LHCN-M2 (cell line): Measurements from ENCODE around the gene GOLT1A. TPM values are rescaled to one million over a fixed set of nuclear protein-coding genes. Genes with fewer than 3 reads are reported as not detected.

ENCODE experiments used
- DNase-seq: peaks from one replicate; pipeline ENCODE4 v3.0.0-alpha.2; 2012; ENCODE audit warnings: low read depth
- total RNA-seq: library from RNA; depleted of rRNA; stranded (reverse); fragments of >200 nt; gene quantifications from 2 replicates; pipeline ENCODE4 v1.2.3, GENCODE V29; 2014

The GOLT1A gene
- total RNA-seq, 1 experiment from 2014 or later, result not detected

DNA sequence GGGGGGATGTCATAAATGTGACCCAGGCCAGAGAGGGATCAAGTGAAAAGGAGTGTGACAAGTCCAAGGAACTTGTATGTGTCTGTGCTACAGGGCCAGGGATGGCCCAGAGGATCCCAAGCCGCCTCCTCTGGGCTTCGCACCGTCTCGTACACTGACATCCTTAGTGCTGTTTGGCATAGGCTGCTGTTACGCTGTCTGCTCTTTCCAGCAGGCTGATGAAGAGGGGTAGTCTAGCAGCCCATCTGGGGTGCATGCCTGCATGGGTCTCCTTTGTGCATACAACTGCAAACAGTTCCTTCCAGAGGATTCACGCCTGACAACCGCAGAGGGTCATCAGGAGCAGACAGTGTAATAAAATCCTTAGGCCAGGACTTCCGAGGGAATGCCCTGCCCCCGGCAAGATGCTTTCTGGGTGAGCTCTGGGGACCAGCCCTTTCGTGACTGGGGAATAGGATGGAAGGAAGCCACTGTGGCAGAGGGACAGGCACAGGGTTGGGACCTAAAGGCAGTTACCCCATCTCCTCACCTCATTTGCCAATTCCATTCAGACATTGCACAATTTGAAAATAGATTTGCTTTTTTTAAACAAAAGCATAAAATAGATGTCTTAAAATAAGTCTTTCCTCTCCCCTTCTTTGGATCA lies 6.3 kb upstream of the GOLT1A start:
- no peak for DNase-seq

DNA sequence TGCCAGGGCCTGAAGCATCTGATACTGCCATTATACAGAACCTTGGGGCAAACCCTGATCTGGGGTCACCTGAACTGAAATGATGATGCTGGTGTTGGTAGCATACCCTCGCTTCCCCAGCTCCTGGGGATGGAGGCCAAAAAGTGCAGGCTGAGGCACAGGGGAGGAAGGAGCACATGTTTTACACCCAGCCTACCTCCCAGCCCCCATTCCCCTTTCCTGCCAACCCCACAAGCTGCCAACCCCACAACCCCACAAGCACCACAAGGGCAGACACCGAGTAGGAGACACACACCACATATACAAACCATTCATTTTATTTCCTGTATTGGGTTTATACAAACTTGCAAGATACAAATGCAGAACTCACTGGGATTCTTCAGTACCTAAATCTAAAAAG lies 4.8 kb upstream of the GOLT1A start:
- no peak for DNase-seq

DNA sequence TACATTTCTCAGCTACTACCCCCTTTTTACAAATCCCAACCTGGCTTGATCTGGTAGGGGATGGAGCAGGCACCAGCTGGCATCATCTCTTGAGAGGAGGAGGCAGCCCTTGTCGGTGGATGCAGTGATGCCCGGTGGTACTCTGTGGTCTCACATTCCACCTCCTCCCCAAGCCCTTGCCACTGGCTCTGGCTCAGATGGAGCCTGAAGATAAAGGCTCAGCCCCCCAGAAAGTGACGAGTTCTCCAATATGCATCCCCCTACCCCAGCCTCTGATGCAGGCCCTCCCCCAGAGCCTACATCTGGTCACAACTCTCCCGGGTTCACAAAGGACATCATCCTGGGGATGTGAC lies 3.8 kb upstream of the GOLT1A start:
- no peak for DNase-seq

DNA sequence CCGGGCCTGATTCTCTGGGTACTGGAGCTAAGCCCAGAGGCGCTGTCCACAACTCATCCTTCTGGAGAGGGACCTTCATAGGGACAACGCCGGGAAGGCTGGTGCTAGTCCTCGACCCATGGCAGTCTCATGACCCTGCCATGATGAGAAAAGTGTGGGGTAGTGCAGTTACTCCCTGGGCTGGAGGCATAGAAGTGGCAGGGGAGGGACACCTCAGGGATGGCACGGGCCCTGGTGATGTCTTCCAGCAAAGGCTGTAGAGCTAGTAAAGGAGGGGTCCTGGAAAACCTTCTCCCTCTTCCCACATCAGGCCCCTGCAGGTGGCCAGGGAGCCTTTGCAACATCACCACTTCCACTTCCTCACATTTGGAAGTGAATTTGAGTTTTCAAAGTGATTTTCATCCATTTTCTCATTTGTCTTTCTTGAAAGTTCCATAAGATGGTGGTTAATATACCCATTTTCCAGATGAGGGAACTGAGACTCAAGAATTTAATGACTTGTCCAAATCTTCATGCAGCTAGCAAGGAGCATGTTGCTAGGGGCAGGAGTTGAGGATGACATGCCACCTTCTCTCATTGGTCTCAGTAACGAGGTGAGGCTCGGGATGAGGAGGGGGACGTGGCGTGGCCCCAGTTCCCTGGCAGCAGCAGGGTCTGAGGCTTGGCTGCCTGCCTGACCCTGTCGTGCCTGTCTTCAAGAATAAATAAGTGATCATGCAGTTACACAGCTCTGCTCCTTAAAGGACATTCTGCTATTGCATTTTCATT lies 3.3 kb upstream of the GOLT1A start:
- no peak for DNase-seq

DNA sequence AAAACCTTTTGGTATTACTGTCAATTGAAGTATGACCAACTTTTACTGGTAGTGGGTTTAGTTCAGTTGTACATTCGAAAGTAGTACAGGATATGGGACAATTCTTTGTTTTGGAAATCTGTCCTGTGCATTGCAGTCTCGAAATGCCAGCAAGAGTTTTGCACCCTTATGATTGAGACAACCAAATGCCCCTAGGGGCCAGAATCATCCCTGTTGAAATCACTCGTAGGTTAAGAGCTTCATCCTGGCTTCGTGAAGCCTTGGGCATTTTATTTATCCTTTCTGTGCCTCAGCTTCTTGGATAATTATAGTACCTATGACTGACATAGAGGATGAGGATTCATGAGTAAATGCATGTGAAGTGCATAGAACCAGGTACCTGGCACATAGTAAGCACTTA lies 2.4 kb upstream of the GOLT1A start:
- DNase-seq, result no peak

DNA sequence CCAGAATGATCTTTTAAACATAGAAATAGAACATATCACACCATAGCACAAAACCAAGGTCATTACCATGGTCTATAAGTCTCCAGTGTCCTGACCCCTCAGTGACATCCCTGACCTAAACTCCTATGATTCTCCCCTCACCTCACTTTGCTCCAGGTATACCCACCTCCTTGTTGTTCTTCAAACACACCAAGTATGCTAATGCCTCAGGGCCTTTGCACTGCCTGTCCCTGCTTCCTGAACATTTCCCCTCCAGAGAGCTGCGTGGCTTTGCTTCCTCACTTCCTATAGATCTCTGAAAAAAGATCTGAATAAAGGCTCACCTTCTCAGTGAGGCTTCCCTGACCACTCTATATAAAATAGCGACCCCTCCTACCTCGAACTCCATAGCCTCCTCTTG lies 1.1 kb downstream of the GOLT1A start:
- DNase-seq, result no peak

DNA sequence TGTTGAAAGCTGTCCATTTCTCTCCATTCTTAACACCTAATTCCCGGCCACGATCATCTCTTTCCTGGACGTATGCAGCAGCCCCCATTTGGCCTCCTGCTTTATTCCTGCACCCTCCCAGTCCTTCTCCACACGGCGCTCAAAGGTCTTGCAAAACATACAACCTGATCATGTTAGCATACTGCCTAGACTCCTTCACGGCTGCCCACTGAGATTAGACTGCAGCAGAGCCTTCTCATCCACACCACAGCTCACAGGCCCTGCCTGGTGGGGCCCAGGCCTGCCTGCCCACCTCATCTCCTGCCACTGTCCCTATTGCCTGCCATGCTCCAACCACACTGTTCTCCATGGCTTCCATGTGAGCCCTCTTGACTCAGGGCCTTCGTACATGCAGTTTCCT lies 2.7 kb downstream of the GOLT1A start:
- DNase-seq, result no peak

DNA sequence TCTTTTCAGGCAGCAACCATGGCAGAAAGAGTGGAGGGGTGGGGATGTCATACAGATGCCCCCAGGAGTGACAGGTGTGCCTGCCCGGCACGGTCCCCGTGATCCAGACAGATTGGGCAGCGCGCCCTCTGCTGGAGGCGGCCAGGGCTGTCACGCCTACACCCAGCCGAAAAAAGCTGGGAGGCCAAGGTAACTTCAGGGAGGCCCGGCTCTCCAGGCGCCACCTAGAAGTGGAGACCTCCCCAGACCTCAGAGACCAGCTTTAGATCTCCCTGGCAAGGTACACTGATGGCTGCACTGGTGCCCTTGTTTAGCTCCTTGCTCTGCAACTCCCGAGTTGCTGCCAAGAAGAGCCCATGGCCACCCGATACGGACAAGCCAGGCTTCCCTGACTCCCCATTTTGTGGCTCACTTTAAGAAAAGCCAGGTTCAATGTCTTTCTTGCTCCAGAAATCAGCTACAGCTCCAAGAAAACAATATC lies 6.6 kb downstream of the GOLT1A start:
- peak; percentile 22 for DNase-seq

DNA sequence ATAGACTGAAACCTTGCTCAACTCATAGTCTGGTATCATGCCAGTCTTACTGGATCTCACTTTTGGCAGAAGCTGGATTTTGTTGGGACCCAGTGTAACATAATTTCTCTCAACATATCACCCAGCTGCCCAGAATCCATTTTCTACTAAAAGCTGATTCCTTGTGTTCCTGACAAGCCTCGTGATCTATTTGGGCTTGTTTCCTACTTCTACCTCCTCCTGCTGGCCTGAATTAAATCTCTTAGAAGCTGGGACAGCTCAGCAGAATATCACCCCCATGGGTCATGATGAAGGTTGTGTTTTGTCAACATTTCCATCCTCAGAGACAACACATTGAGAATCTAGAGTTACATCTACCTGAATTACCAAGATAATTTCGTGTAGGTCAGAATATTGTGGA lies 7.7 kb downstream of the GOLT1A start:
- DNase-seq, result no peak

DNA sequence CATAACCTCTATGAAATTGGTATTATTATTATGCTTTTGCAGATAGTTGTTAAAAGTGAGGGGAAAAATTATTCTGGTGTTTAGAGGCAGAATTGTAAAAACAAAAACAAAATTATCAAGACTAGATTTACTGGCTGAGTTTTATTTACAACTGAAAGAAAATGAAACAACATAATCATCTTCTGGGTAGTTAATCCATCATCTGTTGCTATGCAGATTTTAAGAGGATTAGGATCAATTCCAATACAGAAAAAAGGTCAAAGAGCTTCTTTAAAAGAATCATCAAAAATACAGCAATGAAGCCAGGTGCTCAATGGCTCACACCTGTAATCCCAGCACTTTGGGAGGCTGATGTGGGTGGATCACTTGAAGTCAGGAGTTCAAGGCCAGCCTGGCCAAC lies 8.3 kb downstream of the GOLT1A start:
- no peak for DNase-seq

DNA sequence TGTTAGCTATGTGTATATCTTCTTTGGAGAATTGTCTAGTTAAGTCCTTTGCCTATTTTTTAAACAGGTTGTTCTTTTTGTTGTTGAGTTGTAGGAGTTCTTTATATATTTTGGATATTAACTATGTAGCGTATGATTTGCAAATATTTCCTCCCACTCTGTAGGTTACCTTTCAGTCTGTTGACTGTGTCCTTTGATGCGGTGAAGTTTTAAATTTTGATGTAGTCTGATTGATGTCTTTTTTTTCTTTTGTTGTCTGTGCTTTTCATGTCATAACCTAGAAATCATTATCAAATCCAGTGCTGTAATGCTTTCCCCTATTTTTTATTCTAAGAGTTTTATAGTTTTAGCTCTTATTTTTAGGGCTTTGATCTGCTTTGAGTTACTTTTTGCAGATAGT lies 8.8 kb downstream of the GOLT1A start:
- no peak for DNase-seq

DNA sequence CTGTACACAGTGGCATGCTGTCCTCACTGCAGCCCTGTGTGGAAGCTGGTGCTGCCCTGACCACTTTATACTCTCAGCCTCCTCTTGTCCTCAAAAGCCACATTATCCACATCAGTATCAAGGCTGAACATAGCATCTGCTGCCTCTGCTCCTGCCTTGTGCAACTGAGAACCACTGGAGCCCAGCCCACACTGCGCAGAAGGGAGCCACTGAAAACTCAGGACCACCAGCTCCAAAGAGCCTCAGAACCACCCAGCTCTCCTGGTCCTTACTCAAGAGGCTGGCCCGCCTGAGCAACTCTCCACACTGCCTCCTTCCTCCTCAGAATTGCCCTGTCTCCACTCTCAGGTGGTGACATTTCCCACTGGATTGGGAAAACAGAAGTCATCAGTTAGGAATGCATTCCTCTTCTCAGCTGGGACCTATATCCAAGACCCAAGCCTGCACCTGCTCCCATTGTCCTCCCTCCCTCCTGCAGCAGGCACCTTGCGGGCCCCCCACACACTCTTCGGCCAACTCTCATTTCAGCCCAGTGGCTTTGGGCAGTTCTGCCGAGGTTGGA lies 10.5 kb downstream of the GOLT1A start:
- no peak for DNase-seq

DNA sequence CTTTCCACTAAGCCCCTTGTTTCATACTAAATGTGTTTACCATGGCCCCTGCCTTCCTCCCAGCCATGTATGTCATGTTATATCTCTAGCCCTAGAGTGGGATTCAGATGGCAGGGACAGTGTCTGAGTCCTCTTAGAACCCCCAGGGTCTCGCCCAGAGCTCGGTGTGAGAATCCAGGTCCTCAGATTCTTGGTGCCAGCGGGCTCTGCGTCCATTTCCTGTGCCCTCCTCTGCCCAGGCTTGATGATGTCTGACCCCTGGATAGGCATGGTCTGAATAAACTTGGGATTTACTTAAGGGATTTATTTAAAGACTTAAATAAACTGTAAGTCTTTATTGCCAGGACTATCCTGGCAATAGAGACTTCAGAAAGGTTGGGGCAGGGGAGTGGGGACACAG lies 11.3 kb downstream of the GOLT1A start:
- no peak for DNase-seq

DNA sequence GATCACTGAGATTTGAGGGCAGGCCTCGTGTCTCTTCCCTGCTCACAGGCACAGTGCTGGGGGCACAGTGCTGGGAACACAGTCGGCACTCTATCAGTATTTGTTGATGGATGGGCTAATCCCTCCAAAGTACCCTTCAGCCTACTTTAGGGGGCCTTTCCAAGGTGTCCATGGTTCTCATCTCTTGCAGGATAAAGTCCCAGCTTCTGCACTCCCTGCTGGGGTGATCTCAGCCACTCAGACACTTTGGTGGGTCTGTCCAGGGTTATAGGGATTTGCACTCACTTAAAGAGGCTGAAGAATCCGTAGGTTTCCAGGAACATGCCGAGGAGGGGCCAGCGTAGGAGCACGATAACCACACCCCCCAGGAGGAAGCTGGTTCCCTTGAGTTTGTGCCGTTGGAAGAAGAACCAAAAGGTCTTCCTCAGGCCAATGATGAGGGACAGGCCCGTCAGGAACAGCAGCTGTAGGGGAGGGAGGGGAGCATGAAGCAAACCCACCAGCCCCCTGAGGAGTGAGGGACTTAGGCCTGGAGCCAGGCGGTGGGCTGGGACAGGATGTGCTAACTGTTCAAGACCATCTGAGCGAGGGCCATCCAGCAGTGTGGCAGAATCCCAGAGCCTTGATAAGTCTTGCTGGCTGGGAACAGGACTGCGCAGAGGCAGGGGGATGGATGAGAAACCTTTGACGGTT lies 12.3 kb downstream of the GOLT1A start:
- no peak for DNase-seq

DNA sequence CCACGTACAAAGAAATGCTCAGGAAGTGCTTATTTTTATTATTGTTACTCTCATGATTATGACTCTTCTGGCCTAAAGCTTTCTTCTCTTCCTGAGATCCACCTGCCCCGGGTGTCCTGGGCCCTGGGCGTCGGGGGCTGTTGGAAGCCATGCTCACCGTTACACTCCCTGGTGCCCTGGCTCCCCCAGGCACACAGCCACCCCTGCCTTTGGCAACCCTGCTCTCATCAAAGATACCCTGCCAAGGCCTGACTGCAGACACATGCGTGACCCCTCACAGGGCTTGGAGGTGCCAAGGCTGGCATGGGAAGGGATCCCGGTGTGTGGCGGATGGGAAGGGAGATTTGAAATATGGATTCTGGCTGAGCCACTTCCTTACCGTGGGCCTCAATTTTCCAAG lies 14.2 kb downstream of the GOLT1A start:
- no peak for DNase-seq

DNA sequence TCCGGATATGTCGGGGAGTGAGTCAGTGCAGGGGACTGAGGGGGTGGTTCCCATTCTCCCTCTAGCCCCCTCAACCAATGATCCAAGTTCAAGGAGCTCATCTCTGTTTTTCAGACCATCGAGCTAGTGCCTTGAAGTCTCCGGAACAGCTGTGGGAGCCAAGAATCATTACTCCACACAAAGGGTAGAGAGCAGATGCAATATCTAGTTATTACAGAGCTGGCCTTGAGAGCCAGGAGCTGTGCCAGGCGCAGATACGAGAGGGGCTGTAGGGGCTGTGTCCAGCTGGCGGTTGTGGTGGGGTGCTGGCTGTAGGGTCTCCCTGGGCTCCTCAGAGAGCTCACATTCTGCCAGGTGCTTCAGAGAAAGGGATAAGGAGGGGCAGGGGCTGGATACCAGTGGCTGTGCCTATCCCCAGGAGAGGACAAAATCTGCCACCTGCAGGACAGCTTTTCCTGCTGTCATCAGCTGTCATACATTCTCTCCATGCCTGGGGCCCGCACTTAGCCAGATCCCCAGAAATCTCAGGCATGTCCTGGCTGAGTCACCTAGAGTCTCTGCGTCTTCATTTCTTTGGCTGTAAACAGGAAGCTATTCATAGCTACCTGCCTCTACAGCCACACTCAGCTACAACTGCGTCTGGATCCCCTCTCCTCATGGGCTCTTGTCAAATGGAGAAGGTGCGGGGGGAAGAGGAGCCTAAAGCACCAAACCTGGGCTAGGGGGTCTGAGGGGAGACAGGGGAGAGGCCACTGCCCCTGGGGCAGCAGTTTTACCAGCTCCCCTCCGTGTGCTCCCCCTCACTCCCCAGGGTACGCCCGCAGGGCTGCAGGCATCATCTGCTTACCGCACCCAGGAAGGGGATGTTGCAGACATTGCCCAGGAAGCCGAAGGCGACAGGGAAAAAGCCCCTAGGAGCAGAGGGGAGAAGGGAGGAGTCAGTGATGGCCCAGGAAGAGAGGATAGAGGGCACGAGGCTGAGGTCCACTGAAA lies 15.1 kb downstream of the GOLT1A start:
- peak; percentile 36 for DNase-seq

DNA sequence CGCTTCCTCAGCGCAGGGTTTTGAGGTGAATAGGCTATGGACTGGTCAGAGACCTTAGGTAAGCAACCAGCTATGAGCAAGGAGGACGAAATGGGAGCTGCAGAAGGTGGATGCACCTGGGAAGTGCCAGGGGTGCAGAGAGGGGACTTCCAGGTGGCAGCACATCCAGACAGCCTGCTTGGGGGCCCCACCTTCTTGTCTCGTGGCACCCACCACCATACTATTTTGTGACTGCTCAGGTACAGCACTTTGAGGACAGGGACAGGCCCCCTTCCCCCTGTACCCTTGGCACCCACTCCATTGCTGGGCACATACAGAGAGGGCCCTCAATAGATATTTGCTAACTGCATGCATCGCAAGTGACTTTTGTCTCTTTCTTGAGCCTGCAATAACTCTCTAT lies 16.7 kb downstream of the GOLT1A start:
- no peak for DNase-seq

DNA sequence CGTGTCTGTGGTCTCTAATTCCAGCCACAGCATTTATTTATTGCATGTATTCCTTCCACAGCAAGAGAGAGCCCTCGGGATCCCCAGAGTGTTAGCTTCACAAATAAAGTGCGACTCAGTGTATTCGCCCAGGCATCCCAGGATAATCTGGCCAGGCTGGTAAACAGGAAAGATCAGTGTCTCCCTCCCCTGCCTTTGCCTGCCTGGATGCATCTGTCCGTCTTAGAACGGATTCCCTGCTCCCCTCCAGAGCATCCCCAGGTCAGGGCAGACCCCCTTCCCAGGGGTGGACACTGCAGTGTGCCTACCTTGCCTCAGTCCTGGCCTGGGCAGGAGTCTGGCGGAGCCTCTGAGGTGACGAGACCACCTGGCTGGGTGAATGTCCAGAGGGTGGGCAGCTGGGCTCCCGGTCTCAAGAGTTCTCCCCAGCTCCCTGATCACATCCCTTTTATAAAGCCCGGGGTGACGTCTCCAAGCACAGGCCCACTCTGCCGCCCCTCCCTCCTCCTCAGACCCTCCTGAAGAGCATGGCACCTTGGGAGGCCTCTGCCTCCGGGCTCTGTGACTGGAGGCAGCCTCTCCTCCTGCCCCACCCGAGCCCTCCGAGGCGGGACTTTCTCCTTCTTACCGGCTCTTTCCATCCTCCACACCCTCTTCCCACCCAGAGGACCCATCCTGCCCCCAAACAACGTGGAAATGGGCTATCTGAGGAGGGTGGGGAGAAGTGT lies 17.6 kb downstream of the GOLT1A start, which contains the start of gene KISS1:
TSS of gene KISS1 (minus strand) at position 424 of the 728 bp plus-strand sequence. CDS start 3,615 bp downstream, outside the sequence.
- DNase-seq, result no peak

DNA sequence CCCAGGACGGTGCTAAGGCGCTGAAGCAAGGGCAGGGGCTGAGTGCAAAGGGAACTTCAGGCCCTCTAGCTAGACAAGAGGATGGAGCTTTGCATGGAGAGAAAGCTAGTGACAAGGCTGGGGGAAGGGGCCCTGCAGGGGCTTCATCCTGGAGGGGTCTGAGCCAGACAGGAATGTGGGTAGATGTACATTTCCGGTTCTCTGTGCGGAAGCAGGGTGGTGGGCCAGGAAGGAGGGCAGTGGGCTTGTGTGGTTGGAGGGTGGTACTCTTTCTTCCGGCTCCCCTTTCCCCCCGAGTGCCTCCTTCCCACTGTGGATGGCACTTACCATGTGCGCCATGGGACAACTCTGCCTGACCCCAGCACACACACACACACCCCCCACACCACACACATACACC lies 19.0 kb downstream of the GOLT1A start:
- no peak for DNase-seq

DNA sequence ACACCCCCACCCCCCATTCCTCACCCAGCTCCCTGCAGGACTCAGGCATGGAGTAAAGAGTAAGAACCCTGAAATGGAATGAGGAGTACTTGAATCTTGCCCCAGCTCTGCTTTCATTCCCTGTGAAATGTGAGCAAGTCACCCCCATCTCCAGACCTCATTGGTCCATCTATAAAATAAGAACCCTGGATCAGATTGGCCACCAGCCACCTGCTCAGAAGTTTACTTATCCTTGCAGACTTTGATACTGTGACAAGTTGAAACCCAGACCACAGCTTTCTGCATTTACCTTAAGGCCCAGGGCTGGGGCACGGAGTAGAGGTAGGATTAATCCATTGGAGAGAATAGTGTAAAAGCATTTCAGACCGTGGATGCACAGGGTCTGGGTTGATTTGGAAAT lies 19.7 kb downstream of the GOLT1A start:
- DNase-seq, result no peak
